Stimulated activated naive CD8-positive, alpha-beta T cell treated with anti-CD3 and anti-CD28 coated beads, Interleukin-15, amount 100 ng/mL, for 72 hours (primary cell): ENCODE data around the gene SVBP.

Experiments
- ATAC-seq: fragments of 150-1000 bp; cut with Tn5 transposase; 2 replicates; pipeline ENCODE4 v1.10.0; 2021; ENCODE audit warnings: mild to moderate bottlenecking, moderate library complexity
- DNase-seq, 2 donors: peaks; one replicate each; pipeline ENCODE4 v3.0.0; 2021 to 2022
- H3K27ac Mint-ChIP-seq, 2 donors: one replicate each; pipeline ENCODE4 v1.8.0; 2022; ENCODE audit warnings: mild to moderate bottlenecking in 2 of 2, mixed read lengths in 2 of 2, moderate library complexity in 2 of 2
- H3K27me3 Mint-ChIP-seq: one replicate; pipeline ENCODE4 v1.8.0; 2022; ENCODE audit warnings: mixed read lengths
- H3K4me1 Mint-ChIP-seq: one replicate; pipeline ENCODE4 v1.8.0; 2022; ENCODE audit warnings: mild to moderate bottlenecking, mixed read lengths
- H3K4me3 Mint-ChIP-seq, 2 donors: one replicate each; pipeline ENCODE4 v1.8.0; 2022; ENCODE audit warnings: mild to moderate bottlenecking in 2 of 2, mixed read lengths in 2 of 2, moderate library complexity in 1 of 2
- H3K9me3 Mint-ChIP-seq, 2 donors: one replicate each; pipeline ENCODE4 v1.8.0; 2022; ENCODE audit warnings: mixed read lengths in 2 of 2

The SVBP gene

GRCh38 chr1:42846257-42847110 lies 29.3 kb upstream of the SVBP start, which contains the start of gene ZNF691:
Gene ZNF691 (plus strand): TSS chr1:42846613. CDS start chr1:42849659, 3,046 bp downstream.
- peaks cover 28% of the 10 kb centered on the region for H3K4me1 Mint-ChIP-seq
- peak within 1 kb of the TSS; percentile 85 to 94 for H3K4me3 Mint-ChIP-seq
- peak within 1 kb of the TSS; percentile 74 to 94 for H3K27ac Mint-ChIP-seq
- peak; percentile 96 for ATAC-seq
- no peaks in the 10 kb centered on the region for H3K27me3 Mint-ChIP-seq
- peak; percentile 83 to 91 for DNase-seq
- peaks cover 0 to 5% of the 10 kb centered on the region in 2 donors for H3K9me3 Mint-ChIP-seq

GRCh38 chr1:42845866-42846256 lies 28.7 kb upstream of the SVBP start:
- Mint-ChIP-seq H3K4me1 (peaks cover 28% of the 10 kb centered on the region), H3K9me3 (peaks cover 0 to 5% of the 10 kb centered on the region in 2 donors), H3K27ac (peak overlapping the region; percentile 72 to 74), H3K4me3 (peak overlapping the region; percentile 85 to 94), H3K27me3 (no peaks in the 10 kb centered on the region)
- DNase-seq = no peak
- peak; percentile 29 for ATAC-seq

DNA sequence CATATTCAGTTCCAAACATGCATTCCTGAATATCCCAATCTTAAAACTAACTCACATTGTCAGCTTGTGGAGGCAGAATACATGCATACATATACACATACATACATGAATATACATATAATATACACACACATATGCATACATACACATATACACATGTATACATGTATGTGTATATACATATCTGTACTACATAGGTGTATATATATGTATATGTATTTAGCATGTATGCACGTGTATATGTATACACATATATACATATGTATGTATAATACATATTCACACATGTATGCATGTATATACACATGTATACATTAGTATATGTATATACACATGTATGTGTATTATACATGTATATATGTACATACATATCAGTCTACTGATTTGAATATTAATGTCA lies 28.0 kb upstream of the SVBP start:
- DNase-seq (no peak), ATAC-seq (no peak)
- H3K27me3 Mint-ChIP-seq = no peaks in the 10 kb centered on the region
- no peak overlapping the region for H3K4me3 Mint-ChIP-seq
- peaks cover 28% of the 10 kb centered on the region for H3K4me1 Mint-ChIP-seq
- no peak overlapping the region for H3K27ac Mint-ChIP-seq
- peaks cover 0 to 5% of the 10 kb centered on the region in 2 donors for H3K9me3 Mint-ChIP-seq

DNA sequence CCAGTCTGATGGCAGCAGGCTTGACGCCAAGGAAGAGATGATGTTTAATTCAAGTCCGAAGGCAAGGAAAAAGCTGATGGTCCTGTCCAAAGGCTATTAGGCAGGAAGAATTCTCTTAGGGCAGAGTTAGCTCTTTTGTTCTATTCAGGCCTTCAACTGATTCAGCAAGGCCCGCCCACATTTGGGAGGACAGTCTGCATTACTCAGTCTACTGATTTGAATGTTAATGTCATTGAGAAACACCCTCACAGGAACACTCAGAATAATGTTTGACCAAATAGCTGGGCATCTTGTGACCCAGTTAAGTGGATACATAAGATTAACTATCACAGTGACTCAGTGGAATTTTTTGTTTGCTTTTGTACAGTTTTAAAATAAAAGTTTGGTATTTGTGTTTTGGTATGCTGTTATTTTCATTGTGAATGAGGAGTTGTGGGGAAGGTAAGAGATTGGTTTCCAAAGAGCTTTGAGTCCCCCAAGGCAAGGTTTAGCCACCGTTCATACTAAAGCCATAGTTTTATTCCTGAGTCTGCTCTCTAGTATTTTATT lies 27.5 kb upstream of the SVBP start:
- ATAC-seq = no peak
- no peak overlapping the region for H3K4me3 Mint-ChIP-seq
- H3K27me3 Mint-ChIP-seq = no peaks in the 10 kb centered on the region
- DNase-seq = no peak
- peaks cover 0 to under 1% of the 10 kb centered on the region in 2 donors for H3K9me3 Mint-ChIP-seq
- peaks cover 22% of the 10 kb centered on the region for H3K4me1 Mint-ChIP-seq
- no peak overlapping the region for H3K27ac Mint-ChIP-seq

- H3K4me3 Mint-ChIP-seq = no peak overlapping the region
- H3K27ac Mint-ChIP-seq = peak overlapping the region in 1 of 2 donors; percentile 29
- H3K4me1 Mint-ChIP-seq = no peaks in the 10 kb centered on the region
- ATAC-seq = no peak
- no peaks in the 10 kb centered on the region for H3K27me3 Mint-ChIP-seq
- H3K9me3 Mint-ChIP-seq = no peaks in the 10 kb centered on the region
- DNase-seq = no peak
Measured at GRCh38 chr1:42841440-42842147, 24.4 kb upstream of the SVBP start.

DNA sequence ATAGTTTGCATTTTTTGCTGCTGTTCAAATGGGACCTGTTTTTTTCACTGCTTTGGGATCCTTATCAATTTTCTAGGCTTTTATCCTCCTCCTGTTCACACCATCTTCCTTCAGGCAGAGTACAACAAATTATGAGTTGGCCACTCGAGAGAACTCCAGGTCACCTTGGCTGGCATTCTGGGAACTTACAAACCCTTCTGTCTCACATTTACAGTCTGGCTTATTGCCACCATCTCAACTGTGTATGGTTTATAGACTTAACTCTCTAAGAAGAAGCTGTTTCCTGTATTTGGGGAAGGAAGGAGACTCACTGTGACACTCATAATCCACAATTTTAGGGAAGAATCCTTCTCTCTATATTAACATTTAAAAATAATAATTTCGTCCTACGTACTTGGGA lies 23.8 kb upstream of the SVBP start:
- ATAC-seq (no peak), DNase-seq (no peak)
- no peaks in the 10 kb centered on the region for H3K9me3 Mint-ChIP-seq
- H3K4me3 Mint-ChIP-seq = no peak overlapping the region
- H3K4me1 Mint-ChIP-seq = no peaks in the 10 kb centered on the region
- no peak overlapping the region for H3K27ac Mint-ChIP-seq
- no peaks in the 10 kb centered on the region for H3K27me3 Mint-ChIP-seq

- H3K9me3 Mint-ChIP-seq = no peaks in the 10 kb centered on the region
- no peaks in the 10 kb centered on the region for H3K27me3 Mint-ChIP-seq
- no peak overlapping the region for H3K27ac Mint-ChIP-seq
- no peak overlapping the region for H3K4me3 Mint-ChIP-seq
- DNase-seq (no peak), ATAC-seq (no peak)
- H3K4me1 Mint-ChIP-seq = no peaks in the 10 kb centered on the region
Measured at GRCh38 chr1:42838482-42839190, 21.4 kb upstream of the SVBP start.

DNA sequence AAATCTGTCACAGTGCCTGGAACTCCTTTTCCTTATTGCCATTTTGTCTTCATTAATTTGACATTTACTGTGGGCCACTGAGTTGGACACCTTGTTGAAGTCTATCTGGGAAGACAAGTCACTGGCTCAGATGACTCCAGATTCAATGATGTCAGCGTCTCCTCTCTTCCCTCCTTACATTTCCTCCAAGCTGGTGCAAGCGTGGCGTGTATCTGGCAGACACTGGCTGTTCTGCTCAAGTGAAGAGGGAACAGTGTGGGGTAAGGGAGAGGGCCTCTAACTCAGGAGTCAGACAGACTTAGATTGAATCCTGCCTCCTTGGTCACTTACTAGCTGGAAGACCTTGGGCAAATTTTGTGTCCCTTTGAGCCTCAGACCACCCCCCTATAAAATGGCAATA lies 20.5 kb upstream of the SVBP start:
- no peak overlapping the region for H3K27ac Mint-ChIP-seq
- no peak for ATAC-seq
- no peak overlapping the region for H3K4me3 Mint-ChIP-seq
- DNase-seq = no peak
- H3K4me1 Mint-ChIP-seq = no peaks in the 10 kb centered on the region
- H3K9me3 Mint-ChIP-seq = no peaks in the 10 kb centered on the region
- no peaks in the 10 kb centered on the region for H3K27me3 Mint-ChIP-seq

DNA sequence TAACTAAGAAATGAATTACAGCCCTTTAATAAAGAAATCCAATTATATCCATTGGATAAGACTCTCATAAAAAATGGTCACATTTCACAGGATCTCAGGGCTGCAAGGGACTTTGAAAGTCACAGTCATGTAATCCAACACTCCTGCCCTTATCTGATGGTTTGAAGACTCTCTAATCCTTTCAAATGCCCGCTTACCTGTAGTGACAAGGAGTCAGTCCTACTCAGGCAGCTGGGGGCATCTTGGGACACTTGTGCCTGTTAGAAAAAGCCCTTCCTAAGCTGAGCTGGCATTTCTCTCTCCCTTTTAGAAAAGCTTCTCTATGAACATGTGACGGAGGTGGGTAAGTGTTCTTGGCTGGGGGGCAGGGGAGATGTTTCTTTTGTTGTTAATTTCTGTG lies 18.2 kb upstream of the SVBP start:
- Mint-ChIP-seq H3K27me3 (no peaks in the 10 kb centered on the region), H3K27ac (no peak overlapping the region), H3K4me3 (no peak overlapping the region), H3K9me3 (no peaks in the 10 kb centered on the region), H3K4me1 (no peaks in the 10 kb centered on the region)
- ATAC-seq (no peak), DNase-seq (no peak)

DNA sequence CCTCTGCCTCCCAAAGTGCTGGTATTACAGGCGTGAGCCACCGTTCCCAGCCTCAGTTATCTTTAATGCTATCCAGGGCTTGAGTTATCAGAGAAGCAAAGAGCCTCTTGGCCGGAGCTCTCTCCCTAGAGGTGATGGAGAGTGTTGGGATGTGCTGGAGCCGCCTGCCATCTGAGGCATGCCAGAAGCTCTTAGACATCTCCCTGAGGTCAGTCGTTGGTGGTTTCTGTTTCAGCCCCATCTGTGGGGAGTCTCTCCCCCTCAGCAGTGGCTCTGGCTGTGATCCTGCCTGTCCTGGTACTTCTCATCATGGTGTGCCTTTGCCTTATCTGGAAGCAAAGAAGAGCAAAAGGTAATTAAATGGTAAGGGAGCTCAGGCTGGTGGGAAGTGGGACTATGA lies 17.6 kb upstream of the SVBP start:
- Mint-ChIP-seq H3K4me1 (no peaks in the 10 kb centered on the region), H3K27me3 (no peaks in the 10 kb centered on the region), H3K9me3 (no peaks in the 10 kb centered on the region), H3K4me3 (no peak overlapping the region), H3K27ac (peak overlapping the region in 1 of 2 donors; percentile 8)
- no peak for DNase-seq
- ATAC-seq = no peak

DNA sequence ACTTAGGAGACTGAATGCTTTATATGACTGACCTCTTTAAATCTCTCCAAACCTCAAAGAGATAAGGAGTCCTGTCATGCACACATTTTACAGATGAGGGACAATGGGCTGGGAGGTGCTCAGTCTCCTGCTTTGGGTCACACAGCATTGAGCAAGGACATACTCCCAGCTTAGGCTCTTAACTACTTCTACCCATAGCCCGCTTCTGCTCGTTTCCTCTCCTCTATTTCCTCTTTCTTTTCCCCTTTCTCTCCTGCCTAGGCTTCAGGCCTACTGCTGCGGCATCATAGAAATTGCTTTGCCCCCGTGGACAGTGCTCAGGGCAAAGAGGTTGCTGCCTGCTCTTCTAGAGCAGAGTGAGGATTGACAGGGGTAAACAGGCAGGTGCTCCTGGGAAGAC lies 16.8 kb upstream of the SVBP start:
- Mint-ChIP-seq H3K27ac (no peak overlapping the region), H3K4me3 (no peak overlapping the region), H3K4me1 (no peaks in the 10 kb centered on the region), H3K9me3 (no peaks in the 10 kb centered on the region), H3K27me3 (no peaks in the 10 kb centered on the region)
- ATAC-seq = no peak
- DNase-seq = no peak

DNA sequence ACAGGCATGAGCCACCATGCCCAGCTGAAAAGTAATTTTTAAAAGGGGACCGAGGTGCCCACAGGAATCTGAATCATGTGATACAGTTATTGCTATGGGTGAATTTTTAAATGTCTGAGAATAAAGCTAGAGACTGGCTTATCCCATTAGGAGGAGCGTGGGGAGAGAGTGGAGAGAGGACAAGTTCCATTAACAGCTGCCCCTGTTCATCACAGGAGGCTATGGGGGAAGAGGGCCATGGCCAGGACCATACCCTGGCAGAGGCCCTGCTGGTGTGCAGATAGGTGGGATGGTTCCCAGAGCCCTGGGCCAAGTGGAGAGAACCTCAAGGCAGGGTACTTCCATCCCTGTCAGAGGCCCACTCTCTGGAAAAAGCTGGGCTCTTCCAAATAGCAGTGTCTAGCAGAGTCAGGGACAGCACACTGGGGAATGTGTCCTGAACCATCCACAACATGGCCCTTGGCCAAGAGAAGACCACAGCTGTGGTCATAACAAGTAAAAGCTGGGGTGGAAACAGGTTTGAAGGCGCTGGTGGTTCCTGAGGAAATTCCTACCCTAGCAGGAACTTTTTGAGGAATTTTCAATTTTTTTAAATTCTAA lies 15.5 kb upstream of the SVBP start:
- no peaks in the 10 kb centered on the region for H3K4me1 Mint-ChIP-seq

GRCh38 chr1:42831273-42831672 lies 14.1 kb upstream of the SVBP start:
- H3K4me3 Mint-ChIP-seq = no peak overlapping the region
- DNase-seq (no peak), ATAC-seq (no peak)
- no peaks in the 10 kb centered on the region for H3K4me1 Mint-ChIP-seq
- no peak overlapping the region for H3K27ac Mint-ChIP-seq
- H3K27me3 Mint-ChIP-seq = no peaks in the 10 kb centered on the region
- H3K9me3 Mint-ChIP-seq = no peaks in the 10 kb centered on the region

More for the DNA sequence above, 15.5 kb upstream of the SVBP start:
- Mint-ChIP-seq H3K27me3 (no peaks in the 10 kb centered on the region), H3K27ac (no peak overlapping the region), H3K9me3 (no peaks in the 10 kb centered on the region), H3K4me3 (no peak overlapping the region)
- ATAC-seq (no peak), DNase-seq (no peak)

- no peak overlapping the region for H3K27ac Mint-ChIP-seq
- H3K27me3 Mint-ChIP-seq = no peaks in the 10 kb centered on the region
- no peak overlapping the region for H3K4me3 Mint-ChIP-seq
- H3K4me1 Mint-ChIP-seq = no peaks in the 10 kb centered on the region
- DNase-seq (no peak), ATAC-seq (no peak)
- no peaks in the 10 kb centered on the region for H3K9me3 Mint-ChIP-seq
Measured at GRCh38 chr1:42830631-42831030, 13.4 kb upstream of the SVBP start.
